B cell (primary cell): ENCODE measurements around the gene CCDC13.

Experiments used
- CTCF ChIP-seq: fragments of 200-600 bp; IDR thresholded peaks from one replicate; pipeline ENCODE4 v1.8.0; 2022; ENCODE audit warnings: antibody characterized with exemption, mild to moderate bottlenecking
- EZH2 ChIP-seq: IDR thresholded peaks from 2 replicates; pipeline ENCODE4 v1.6.1; 2012; ENCODE audit warnings: borderline replicate concordance, low read depth, mild to moderate bottlenecking, moderate library complexity, low read length; ENCODE audit not compliant: insufficient read depth, poor library complexity, severe bottlenecking

GRCh38 chr3:42746455-42747450 lies 26.3 kb downstream of the CCDC13 start:
- TF ChIP-seq CTCF (no peak), EZH2 (no peak)
